ENCODE results near the gene AGRP. TPM values are rescaled to one million over a fixed set of nuclear protein-coding genes. Genes with fewer than 3 reads are reported as not detected.

Gene AGRP
- total RNA-seq, 1 experiment from 2014 or later = not detected

GRCh38 chr16:67451704-67452435, 31.5 kb downstream of the AGRP start:
- Histone ChIP-seq H4K91ac (ENCODE audit: insufficient read length, low read depth, low read length) (no peak overlapping the region), H4K20me1 (ENCODE audit: control insufficient read depth, insufficient read depth, insufficient read length) (no peaks in the 10 kb centered on the region), H3K23ac (ENCODE audit: insufficient read length, low read depth, low read length) (no peak overlapping the region), H3K79me1 (ENCODE audit: insufficient read depth, low read depth, low read length, poor library complexity, severe bottlenecking) (no peaks in the 10 kb centered on the region), H3K27ac (ENCODE audit: insufficient read length, low read depth, low read length) (no peak overlapping the region), H4K5ac (ENCODE audit: insufficient read length, low read depth, low read length) (no peak overlapping the region), H3K18ac (ENCODE audit: insufficient read length, low read depth, low read length) (no peak overlapping the region), H4K8ac (replicated peaks; ENCODE audit: insufficient read length, low read depth, low read length) (no peak overlapping the region), H3K9ac (ENCODE audit: extremely low read depth, insufficient read length, low read length) (no peak overlapping the region), H3K14ac (ENCODE audit: insufficient read depth, low read length) (no peak overlapping the region), H2AK5ac (ENCODE audit: insufficient read length, low read length) (no peak overlapping the region), H3K4me2 (ENCODE audit: insufficient read depth, insufficient read length, low read length) (no peak overlapping the region), H2BK15ac (ENCODE audit: low read depth, low read length) (no peak overlapping the region), H2BK12ac (ENCODE audit: insufficient read length, low read depth, low read length) (no peak overlapping the region), H2BK120ac (ENCODE audit: low read depth, low read length, poor library complexity, severe bottlenecking) (no peak overlapping the region), H3K79me2 (ENCODE audit: insufficient read depth, low read length) (no peaks in the 10 kb centered on the region), H3K4me1 (ENCODE audit: insufficient read depth, low read length) (no peaks in the 10 kb centered on the region), H3K23me2 (ENCODE audit: insufficient read length, low read depth, low read length, poor library complexity, severe bottlenecking) (no peaks in the 10 kb centered on the region), H2BK20ac (ENCODE audit: low read depth, low read length, poor library complexity, severe bottlenecking) (no peak overlapping the region), H2BK5ac (ENCODE audit: insufficient read length, low read length) (no peak overlapping the region), H2AFZ (ENCODE audit: low read length) (no peak overlapping the region), H3K4ac (ENCODE audit: low read depth, low read length) (no peak overlapping the region), H3K27me3 (ENCODE audit: insufficient read depth, low read length) (no peaks in the 10 kb centered on the region), H3T11ph (ENCODE audit: low read length) (no peak overlapping the region), H3K9me3 (ENCODE audit: control insufficient read depth, low read depth, low read length) (no peaks in the 10 kb centered on the region), H3K56ac (ENCODE audit: insufficient read length, low read depth, low read length) (no peak overlapping the region)
- Mint-ChIP-seq H3K27ac (no peak overlapping the region), H3K4me3 (no peak overlapping the region; a peak in 1 of 5 replicates), H3K36me3 (ENCODE audit: insufficient read depth in 1 of 3, low read depth in 3 of 3) (peaks cover 4 to 24% (median 5%) of the 10 kb centered on the region in 3 experiments; a peak in 6 of 7 replicates), H3K9me3 (no peaks in the 10 kb centered on the region), H3K4me1 (peaks cover 4 to 10% of the 10 kb centered on the region in 2 experiments; a peak in 3 of 4 replicates), H3K27me3 (ENCODE audit: low read depth) (no peaks in the 10 kb centered on the region)
- WGBS (ENCODE audit: extremely low coverage, insufficient read length, low lambda C conversion rate) = no CpG with 5 or more reads among the region's 2 CpGs
- no peak for DNase-seq
- TF ChIP-seq CTCF (conservative IDR thresholded peaks at IDR 0.05) = no peak
